GM21576 (cell line): ENCODE data around the gene ZNF423.

Source experiments
- ATAC-seq: cut with Tn5 transposase; IDR thresholded peaks from one replicate; pipeline ENCODE4 v1.9.1; 2021; ENCODE audit warnings: mild to moderate bottlenecking, moderate library complexity; ENCODE audit not compliant: unreplicated experiment

ZNF423 gene

GRCh38 chr16:49755716-49756505 is 100.0 kb downstream of the ZNF423 start:
- no peak for ATAC-seq

GRCh38 chr16:49755313-49755620 is 100.6 kb downstream of the ZNF423 start:
- no peak for ATAC-seq

DNA sequence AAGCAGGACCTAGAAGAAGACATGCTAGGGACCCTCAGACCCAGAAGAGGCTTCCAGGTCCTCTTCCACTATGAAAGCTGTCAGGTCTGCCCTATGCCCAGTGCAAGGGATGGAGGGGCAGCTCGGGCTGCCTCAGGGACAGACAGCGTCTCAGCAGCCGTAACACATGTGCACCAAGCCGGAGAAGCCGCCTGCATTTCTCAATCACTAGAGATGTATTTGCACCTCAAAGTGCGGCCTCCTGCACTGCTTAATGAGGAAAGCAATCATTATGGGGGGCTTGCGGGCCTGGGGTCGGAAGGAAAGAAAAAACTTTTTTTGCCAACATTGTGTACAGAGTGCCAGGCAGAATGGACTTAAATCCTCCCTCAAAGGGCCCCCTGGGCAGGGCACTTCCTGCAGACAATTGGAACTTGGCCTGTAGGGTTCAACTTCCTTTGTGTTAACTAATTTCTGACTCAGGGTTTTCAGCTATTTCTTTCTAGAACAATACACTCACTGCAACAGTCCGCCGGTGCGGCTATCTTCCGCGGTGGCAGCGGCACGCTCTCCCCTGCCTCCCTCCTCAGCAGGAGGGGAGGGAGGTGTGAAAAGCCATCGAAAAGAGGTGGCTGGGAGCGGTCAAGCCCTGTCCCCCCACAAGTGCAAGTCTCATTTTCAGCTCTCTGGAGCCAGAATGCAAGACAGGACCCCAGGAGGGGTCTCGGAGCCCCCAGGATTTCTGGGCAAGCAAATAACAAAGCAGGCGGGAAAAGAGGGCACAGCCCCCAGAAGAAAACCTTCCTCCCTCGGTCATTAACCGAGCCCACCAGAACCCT is 101.2 kb downstream of the ZNF423 start:
- ATAC-seq = no peak

DNA sequence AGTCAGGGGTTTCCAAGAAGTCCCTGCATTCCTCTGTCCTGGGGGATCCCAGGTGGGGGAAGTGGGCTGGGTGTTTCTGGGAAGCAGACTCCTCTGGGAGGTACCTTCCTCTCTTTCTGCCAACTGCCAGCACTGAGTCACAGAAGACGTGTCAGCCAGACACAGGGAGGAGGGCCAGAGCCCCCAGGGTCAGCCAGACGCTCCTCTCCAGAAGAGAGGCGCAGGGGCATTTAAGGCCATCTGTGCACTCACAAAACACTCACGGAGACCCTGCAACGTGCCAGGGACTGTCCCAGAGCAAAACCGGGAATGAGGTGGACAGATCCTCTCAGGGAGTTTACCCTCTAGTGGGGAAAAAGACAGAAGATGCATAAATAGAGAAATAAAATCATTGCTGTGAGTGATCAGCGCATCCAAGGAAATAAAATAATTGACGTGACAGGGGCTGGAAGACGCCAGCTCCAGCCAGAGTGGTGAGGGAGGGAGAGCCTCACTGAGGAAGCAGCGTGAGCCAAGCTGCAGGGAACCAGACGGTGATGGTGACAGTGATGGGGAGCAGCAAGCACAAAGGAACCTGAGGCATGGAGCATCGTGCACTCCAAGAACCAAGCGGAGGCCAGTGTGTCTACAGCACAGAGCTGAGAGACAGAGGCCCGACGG is 105.4 kb downstream of the ZNF423 start:
- no peak for ATAC-seq

DNA sequence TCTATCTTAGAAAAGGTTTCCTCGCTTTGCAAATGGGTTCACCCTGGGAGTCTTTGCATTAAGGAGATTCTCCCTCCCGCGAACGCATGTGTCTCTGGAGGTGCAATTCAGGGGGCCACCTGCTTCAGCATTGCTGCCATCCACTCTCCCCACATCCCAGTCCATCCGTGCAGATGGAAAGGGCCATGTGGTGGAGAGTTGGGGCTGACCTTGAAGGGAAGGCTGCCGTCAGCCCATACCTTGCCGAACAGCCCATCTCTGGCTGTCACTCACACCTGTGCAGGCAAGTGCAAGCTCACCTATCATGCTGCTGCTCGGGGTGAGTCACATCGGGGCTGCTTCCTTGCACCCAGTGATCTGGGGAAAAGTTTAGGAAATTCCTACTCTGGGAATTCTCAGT is 106.1 kb downstream of the ZNF423 start:
- ATAC-seq = no peak

DNA sequence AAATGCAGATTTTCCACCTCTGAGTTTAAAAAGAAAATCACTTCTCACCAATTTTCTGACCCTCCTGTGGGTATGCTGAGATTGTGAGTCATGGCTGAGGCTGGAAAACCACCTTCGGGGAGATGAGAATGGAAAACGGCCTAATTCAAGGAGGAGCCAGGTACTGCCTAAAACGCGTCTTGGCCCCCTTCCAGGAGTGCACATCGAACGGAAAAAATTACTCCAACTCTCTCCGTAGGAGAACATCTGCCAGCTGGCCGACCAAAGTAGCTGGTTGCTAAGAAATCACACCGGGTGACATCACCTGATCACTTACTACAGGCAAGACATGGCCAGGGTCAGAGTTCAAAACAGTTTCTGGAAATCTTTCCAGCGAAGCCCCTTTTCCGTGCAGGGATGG is 107.6 kb downstream of the ZNF423 start:
- no peak for ATAC-seq

DNA sequence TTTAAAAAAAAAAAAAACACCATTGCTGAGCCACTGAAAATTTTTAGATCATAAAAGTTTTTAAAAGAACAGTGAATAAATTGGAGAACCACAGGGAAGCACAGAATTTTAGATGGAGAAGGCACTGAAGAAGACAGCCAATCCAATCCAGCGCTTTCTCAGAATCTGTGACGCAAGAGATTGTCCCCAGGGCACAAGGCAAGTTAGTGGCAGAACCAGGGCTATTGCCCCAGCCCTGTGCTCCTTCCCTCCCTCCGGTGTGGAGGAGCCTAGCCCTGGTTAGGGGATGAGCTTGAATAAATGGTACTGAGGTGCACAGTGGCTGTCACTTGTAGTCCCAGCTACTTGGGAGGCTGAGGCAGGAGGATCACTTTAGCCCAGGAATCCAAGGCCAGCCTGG is 108.3 kb downstream of the ZNF423 start:
- no peak for ATAC-seq

DNA sequence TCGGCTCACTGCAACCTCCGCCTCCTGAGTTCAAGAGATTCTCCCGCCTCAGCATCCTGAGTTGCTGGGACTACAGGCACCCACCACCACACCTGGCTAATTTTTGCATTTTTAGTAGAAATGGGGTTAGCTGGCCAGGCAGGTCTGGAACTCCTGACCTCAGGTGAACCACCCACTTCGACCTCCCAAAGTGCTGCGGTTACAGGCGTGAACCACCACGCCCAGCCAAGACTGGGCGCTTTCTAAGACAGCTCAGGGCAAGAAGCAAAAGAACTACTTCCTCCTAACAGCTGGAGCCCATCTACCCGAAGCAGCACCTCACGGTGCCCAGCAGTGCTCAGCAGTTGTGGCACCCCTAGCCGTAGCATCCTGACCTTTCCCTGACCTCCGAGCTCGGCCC is 109.4 kb downstream of the ZNF423 start:
- no peak for ATAC-seq

DNA sequence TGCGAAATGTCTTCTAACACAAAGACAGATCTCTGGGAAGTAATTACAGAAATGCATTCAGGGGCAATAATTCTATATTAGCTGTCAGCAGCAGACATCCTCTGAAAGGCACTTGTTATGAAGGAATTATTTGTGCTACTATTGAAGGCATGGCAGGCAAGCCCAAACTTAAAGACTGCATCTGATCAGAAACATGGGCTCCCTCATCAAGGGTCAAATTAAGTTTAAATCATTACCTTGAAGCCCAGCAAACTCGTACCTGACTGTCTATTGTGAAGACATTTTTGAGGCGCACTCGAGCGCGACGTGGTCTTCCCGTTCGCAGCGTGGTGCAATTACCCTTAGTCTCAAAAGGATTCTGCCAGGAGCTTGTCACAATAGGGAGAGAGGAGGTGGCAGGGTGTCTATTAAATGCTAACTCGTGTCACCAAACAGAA is 110.6 kb downstream of the ZNF423 start:
- ATAC-seq = no peak

GRCh38 chr16:49744244-49745220 is 111.4 kb downstream of the ZNF423 start:
- ATAC-seq = no peak

DNA sequence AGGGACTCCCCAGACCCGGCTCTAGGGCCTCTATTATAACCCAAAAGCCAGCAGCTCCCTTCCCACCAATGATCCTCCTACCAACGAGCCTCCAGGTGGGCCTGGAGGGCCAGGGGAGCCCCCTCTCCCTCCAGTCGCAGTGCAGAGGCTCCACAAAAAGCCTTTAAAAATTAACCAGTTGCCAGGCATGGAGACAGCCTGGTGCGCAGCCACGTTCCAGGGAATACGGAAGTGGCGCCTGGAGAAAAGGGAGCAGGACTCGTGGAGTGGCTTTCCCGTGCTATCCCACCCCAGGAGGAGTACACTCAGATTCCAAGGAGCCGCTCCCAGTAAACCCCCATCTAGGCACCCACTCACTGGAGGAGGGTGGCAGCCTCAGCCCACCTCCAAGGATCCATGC is 112.3 kb downstream of the ZNF423 start:
- ATAC-seq = no peak

DNA sequence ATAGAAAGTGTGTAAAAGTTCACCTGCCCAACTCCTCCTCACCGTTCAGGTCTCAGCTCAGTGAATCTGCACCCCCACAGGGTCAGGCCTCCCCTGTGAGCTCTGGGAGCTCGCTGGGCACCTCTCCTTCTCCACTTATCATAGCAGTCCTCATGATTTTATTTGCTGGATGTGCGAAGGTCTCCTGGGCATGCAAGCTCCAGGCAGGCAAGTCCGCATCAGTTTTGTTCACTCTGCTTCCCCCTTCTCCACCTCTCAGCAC is 112.8 kb downstream of the ZNF423 start:
- no peak for ATAC-seq

- no peak for ATAC-seq
Measured at GRCh38 chr16:49742428-49743202, 113.3 kb downstream of the ZNF423 start.

DNA sequence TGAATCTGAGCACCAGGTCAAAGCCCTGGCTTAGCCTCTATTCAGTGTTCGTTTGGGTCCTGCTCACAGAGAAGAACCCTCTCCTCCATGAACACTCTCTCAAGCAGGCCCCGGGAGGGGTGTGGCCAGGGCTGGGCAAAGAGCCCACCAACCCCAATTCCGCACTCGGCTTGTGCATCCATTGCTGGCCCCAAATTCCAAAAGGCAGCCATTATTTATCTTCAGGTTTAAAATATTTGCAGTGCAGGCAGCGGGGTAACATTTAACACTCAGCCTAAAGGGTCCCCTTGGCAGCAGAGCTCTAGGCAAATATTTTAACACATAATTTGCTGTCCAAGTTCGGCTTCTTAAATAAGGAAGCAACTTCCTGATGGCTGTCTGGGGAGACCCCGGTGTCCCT is 115.7 kb downstream of the ZNF423 start:
- no peak for ATAC-seq

- no peak for ATAC-seq
Measured at GRCh38 chr16:49739381-49739780, 116.5 kb downstream of the ZNF423 start.

GRCh38 chr16:49738832-49739231 is 117.1 kb downstream of the ZNF423 start:
- ATAC-seq = no peak

- no peak for ATAC-seq
Measured at GRCh38 chr16:49738001-49738400, 117.9 kb downstream of the ZNF423 start.

GRCh38 chr16:49737541-49737940 is 118.4 kb downstream of the ZNF423 start:
- no peak for ATAC-seq

DNA sequence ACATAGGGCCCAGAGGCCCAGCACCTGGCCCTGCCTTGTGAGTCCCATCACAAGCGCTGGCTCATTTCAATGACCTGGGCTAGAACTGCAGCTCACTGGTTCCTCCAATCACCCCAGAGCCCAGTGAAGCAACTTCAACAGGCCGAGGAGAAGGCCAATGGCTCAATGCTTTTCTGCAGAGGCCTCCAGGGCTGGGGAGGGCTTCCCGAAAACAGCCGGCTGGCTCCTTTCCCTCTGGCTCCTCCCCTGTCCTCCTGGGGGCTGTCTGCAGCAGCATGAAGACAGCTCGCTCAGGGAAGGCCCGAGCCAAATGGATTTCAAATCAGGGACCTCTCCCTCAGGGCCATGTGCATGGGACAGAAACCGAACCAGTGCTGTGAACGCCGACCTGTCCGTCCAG is 121.6 kb downstream of the ZNF423 start:
- no peak for ATAC-seq

DNA sequence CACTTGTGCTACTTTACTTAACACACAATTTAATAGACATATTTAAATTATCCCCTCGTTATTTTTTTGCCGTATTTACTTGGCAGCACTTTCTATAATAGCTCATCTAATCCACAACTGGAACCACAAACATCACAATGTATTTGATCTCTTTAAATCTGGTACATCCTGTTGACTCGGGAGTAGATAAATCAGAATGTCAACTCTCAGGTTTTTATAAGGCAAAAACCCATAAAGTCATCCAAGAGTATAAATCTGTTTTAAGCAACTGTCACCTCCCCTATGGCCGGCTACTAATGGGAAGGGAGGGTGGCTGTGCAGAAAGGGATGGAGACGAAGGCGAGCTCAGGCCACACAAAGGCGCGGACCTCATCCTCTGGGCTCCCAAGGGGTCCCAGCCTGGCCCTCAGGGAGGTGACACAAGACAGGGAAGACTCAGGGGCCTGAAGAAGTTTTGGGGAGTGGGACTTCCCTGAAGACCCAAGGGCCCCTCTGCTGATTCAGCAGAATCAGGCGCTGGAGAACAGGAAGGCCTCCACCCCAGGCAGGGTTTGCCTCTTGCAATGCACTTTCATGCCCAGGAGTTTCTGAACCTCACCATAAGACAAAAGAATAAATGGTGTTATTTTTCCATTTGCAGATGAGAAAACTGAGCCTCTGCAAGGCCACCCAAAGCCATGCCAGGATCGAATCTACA is 122.5 kb downstream of the ZNF423 start:
- ATAC-seq = no peak
